GM12878 (cell line): ENCODE data around the gene DIS3L. TPM values are rescaled to one million over a fixed set of nuclear protein-coding genes. Genes with fewer than 3 reads are reported as not detected.

ENCODE experiments used
- ATAC-seq: fragments of 200-7000 bp; cut with Tn5 transposase; 3 replicates; pipeline ENCODE4 v1.9.1; 2020; ENCODE audit warnings: mild to moderate bottlenecking, moderate library complexity
- BruUV-seq: library from RNA; stranded (reverse); fragments of 400-500 nt; replicated peaks from 2 replicates; lab custom pipeline; 2021; lab: Mats Ljungman, UMichigan
- CTCF ChIA-PET: fragments of 300-600 bp; sonication (Branson Sonifier 250); formaldehyde crosslinking; extraction: SDS; loops from one replicate; lab custom pipeline; 2021; ENCODE audit warnings: inconsistent platforms; lab: Yijun Ruan, JAX
- POLR2A ChIA-PET: fragments of 350-600 bp; formaldehyde crosslinking; extraction: SDS; loops from one replicate; lab custom pipeline; 2021; ENCODE audit warnings: inconsistent platforms; lab: Charles Lee
- RAD21 ChIA-PET: fragments of 300-600 bp; sonication (Branson Sonifier 250); formaldehyde crosslinking; loops from one replicate; lab custom pipeline; 2023; ENCODE audit warnings: antibody characterized with exemption; ENCODE audit not compliant: unreplicated experiment; lab: Charles Lee
- SMC1A ChIA-PET: fragments of 300-600 bp; sonication (Branson Sonifier 250); formaldehyde crosslinking; loops from one replicate; lab custom pipeline; 2023; ENCODE audit not compliant: unreplicated experiment, uncharacterized antibody; lab: Charles Lee
- DNase-seq: peaks from one replicate; pipeline ENCODE4 v3.0.0-alpha.2; 2011; ENCODE audit warnings: low read depth, low spot score
- FAIRE-seq: peaks from 3 replicates; lab custom pipeline; 2011; peaks lifted over from hg19 to GRCh38; lab: Jason Lieb, UNC
- H2AFZ ChIP-seq: 2 replicates; pipeline ENCODE4 v1.6.0; 2011; ENCODE audit warnings: low read depth, low read length, control low read depth; ENCODE audit not compliant: control insufficient read depth
- H3K27ac ChIP-seq: 2 replicates; pipeline ENCODE4 v1.5.1; 2011; ENCODE audit warnings: control low read depth; ENCODE audit not compliant: control insufficient read depth, insufficient read depth
- H3K27me3 ChIP-seq, 2 experiments: replicated peaks in 1 of 2; 2 replicates each; pipeline versions ENCODE4 v1.6.0 to v1.6.1; 2011; ENCODE audit warnings: low read length in 1 of 2; ENCODE audit not compliant: control insufficient read depth in 2 of 2, insufficient read depth in 2 of 2
- H3K36me3 ChIP-seq, 2 experiments: 2 replicates each; pipeline ENCODE4 v1.5.1; 2011; ENCODE audit warnings: low read length in 1 of 2; ENCODE audit not compliant: control insufficient read depth in 2 of 2, insufficient read depth in 2 of 2
- H3K4me1 ChIP-seq: 2 replicates; pipeline ENCODE4 v1.6.1; 2011; ENCODE audit warnings: mild to moderate bottlenecking, low read length, moderate library complexity, mixed read lengths; ENCODE audit not compliant: control insufficient read depth, insufficient read depth
- H3K4me2 ChIP-seq: 2 replicates; pipeline ENCODE4 v1.6.0; 2011; ENCODE audit warnings: control low read depth; ENCODE audit not compliant: control insufficient read depth, insufficient read depth
- H3K4me3 ChIP-seq: fragments of 200-600 bp; sonication (generic); 2 replicates; pipeline ENCODE4 v1.5.1; 2016
- H3K79me2 ChIP-seq: 2 replicates; pipeline ENCODE4 v1.6.0; 2011; ENCODE audit warnings: low read length; ENCODE audit not compliant: control insufficient read depth, insufficient read depth
- H3K9ac ChIP-seq: 2 replicates; pipeline ENCODE4 v1.8.0; 2011; ENCODE audit warnings: low read length, control low read depth, mixed read lengths; ENCODE audit not compliant: control insufficient read depth, insufficient read depth
- H3K9me3 ChIP-seq: replicated peaks from 3 replicates; pipeline ENCODE4 v1.5.1; 2011; ENCODE audit warnings: mild to moderate bottlenecking, low read length; ENCODE audit not compliant: control insufficient read depth, insufficient read depth
- H4K20me1 ChIP-seq: 2 replicates; pipeline ENCODE4 v1.6.0; 2011; ENCODE audit not compliant: control insufficient read depth, insufficient read depth
- IKZF2 ChIP-seq, 2 experiments: fragments of 450-650 bp; IDR thresholded peaks; 2 replicates each; pipeline ENCODE4 v1.6.1; 2017; ENCODE audit warnings: mild to moderate bottlenecking in 2 of 2, moderate library complexity in 2 of 2
- MEF2A ChIP-seq: IDR thresholded peaks from 2 replicates; pipeline ENCODE4 v1.6.1; 2011; ENCODE audit warnings: low read depth, mild to moderate bottlenecking, low read length, moderate library complexity; ENCODE audit not compliant: insufficient read depth
- RELA ChIP-seq: fragments of 450-650 bp; IDR thresholded peaks from 2 replicates; pipeline ENCODE4 v1.8.0; 2014; ENCODE audit warnings: borderline replicate concordance; ENCODE audit not compliant: partially characterized antibody
- SMAD5 ChIP-seq: IDR thresholded peaks from 2 replicates; pipeline ENCODE4 v1.6.1; 2016; ENCODE audit warnings: antibody characterized with exemption, low read depth
- SP1 ChIP-seq: IDR thresholded peaks from one replicate; pipeline ENCODE4 v1.6.1; 2011; ENCODE audit warnings: low read depth, low read length
- SUPT20H ChIP-seq: IDR thresholded peaks from 2 replicates; pipeline ENCODE4 v1.6.1; 2011; ENCODE audit warnings: low read depth, mild to moderate bottlenecking, low read length, moderate library complexity, borderline replicate concordance; ENCODE audit not compliant: control insufficient read depth
- ZNF274 ChIP-seq: IDR thresholded peaks from one replicate; pipeline ENCODE4 v1.8.0; 2011; ENCODE audit not compliant: insufficient read length, insufficient read depth
- WGBS: methylation state at CpG from one replicate; pipeline ENCODE4 v1.1.6; 2016; ENCODE audit warnings: low lambda C conversion rate; ENCODE audit not compliant: insufficient replicate concordance, insufficient coverage; ENCODE audit errors: missing lambda C conversion rate; 5-methylcytosine and 5-hydroxymethylcytosine counted together
- in situ Hi-C: fragments of 300-500 bp; cut with MboI; formaldehyde crosslinking; loops from 9 replicates; pipeline ENCODE4 v1.14.3; 2018; ENCODE audit warnings: mixed read lengths
- intact Hi-C: fragments of 100-400 bp; cut with micrococcal nuclease; formaldehyde crosslinking; loops from one replicate; pipeline ENCODE4 v1.14.2; 2022; ENCODE audit not compliant: unreplicated experiment
- polyA plus RNA-seq, 11 experiments: library from polyadenylated mRNA; depleted of rRNA in 4 of 11; unstranded in 6 of 11; stranded (reverse) in 5 of 11; fragments of >200 nt; fragmentation: Nextera tagmentation in 4 of 11; fragmentation: Illumina TruSeq in 1 of 11; extraction: Ambion mirVana in 4 of 11; extraction: Trizol in 1 of 11; gene quantifications; 1 replicate in 1 of 11; 2 replicates in 10 of 11; pipeline versions ENCODE4 v1.2.1 to v1.2.3, GENCODE V29; 2011 to 2016; ENCODE audit warnings: inconsistent platforms in 2 of 11, missing spikeins in 2 of 11, low read depth in 1 of 11
- total RNA-seq, 4 experiments: library from RNA; depleted of rRNA in 3 of 4; stranded (reverse); fragments of >200 nt in 3 of 4; fragmentation: Illumina TruSeq in 1 of 4; extraction: Trizol in 1 of 4; gene quantifications; 2 replicates each; pipeline versions ENCODE4 v1.2.1 to v1.2.3, GENCODE V29; 2013 to 2021

The DIS3L gene
- total and polyA plus RNA-seq, 10 of the 15 experiments (the other 5 are each of a cell fraction or from before 2014, with no cell fraction given): 7.6 to 33.7 (median 25.5) TPM

DNA sequence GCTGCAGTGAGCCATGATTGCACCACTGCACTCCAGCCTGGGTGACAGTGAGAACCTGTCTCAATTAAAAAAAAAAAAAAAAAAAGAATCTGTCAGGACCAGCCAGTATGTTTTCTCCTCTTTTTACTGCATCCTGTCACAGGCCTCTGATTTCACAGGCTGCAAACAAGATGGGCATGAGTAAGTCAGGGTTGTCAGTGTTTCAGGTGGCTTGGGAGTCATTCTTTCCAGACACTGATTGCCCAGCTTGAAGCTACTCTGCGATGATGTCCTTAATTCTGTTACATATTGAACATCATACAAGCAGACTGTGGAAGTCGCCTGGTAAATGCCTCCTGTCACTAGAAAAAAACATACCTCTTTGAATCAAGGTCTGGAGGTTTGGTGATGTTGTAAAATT, 18.8 kb downstream of the DIS3L start:
- no TSS peak for BruUV-seq
- SMC1A ChIA-PET: interaction anchor here (1.1 kb wide), 1 partner anchor 14 kb away, joined by 3 read pairs; no protein-coding TSS in a partner anchor
- Histone ChIP-seq H4K20me1 (no peaks in the 10 kb centered on the region), H3K27me3 (no peaks in the 10 kb centered on the region), H3K36me3 (peaks cover 7 to 20% of the 10 kb centered on the region in 2 experiments; a peak in 3 of 4 replicates), H2AFZ (no peak overlapping the region), H3K4me1 (no peaks in the 10 kb centered on the region), H3K9me3 (no peaks in the 10 kb centered on the region), H3K4me3 (no peak overlapping the region), H3K27ac (no peak overlapping the region), H3K9ac (no peak overlapping the region), H3K79me2 (no peaks in the 10 kb centered on the region), H3K4me2 (no peak overlapping the region)
- no peak for ATAC-seq
- CTCF ChIA-PET: interaction anchor here (1.4 kb wide), 1 partner anchor 9 kb away, joined by 5 read pairs; no protein-coding TSS in a partner anchor
- intact Hi-C loops (no loop called here), in situ Hi-C loops (no loop called here)
- POLR2A ChIA-PET: no interaction called here
- 98% methylated on average over 2 of the region's 2 CpGs for WGBS
- RAD21 ChIA-PET: no interaction called here
- TF ChIP-seq RELA (no peak), SMAD5 (no peak), IKZF2 (IDR thresholded peaks at IDR 0.05) (no peak), SUPT20H (no peak)
- DNase-seq: no peak
- FAIRE-seq: no peak

DNA sequence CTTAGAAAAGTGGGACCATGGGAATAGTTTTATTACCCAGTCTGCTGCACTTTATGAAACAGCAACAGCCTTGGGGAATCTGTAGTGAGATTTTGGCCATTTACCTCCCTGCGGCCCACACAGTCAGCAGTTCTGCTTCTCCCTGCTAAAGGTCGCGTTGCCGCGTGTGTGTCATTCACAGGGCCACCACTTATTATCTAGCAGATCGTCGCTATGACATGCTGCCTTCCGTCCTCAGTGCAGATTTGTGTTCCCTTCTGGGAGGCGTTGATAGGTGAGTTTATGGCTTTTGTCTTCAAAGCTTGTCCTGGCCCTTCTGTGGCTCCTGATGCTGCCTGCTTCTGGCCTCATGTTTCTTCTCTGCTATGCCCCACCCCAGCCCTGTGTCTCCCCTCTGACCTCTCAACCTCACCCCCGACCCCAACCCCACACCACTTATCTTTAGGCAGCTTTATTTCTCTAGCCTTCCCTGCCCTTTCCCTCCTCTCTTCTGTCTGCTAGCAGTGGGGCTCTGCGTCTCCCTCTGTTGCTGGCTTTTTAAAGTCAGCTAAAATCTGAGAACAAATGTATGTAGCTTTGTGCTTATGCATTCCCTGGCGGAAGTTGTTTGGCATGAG, 30.1 kb downstream of the DIS3L start:
- FAIRE-seq (no peak), ATAC-seq (no peak), DNase-seq (no peak)
- Histone ChIP-seq H3K27me3 (no peaks in the 10 kb centered on the region), H3K27ac (no peak overlapping the region), H2AFZ (no peak overlapping the region), H3K4me2 (no peak overlapping the region), H4K20me1 (no peaks in the 10 kb centered on the region), H3K9me3 (no peaks in the 10 kb centered on the region), H3K79me2 (no peaks in the 10 kb centered on the region), H3K4me1 (no peaks in the 10 kb centered on the region), H3K9ac (no peak overlapping the region), H3K4me3 (no peak overlapping the region), H3K36me3 (peaks cover 8 to 20% of the 10 kb centered on the region in 2 experiments)
- intact Hi-C loops (no loop called here), in situ Hi-C loops (no loop called here)
- RAD21 ChIA-PET: no interaction called here
- 95% methylated on average over 12 of the region's 12 CpGs for WGBS
- POLR2A ChIA-PET: no interaction called here
- BruUV-seq: no TSS peak
- CTCF ChIA-PET: interaction anchor here (1.5 kb wide), 1 partner anchor 35 kb away, joined by 3 read pairs; no protein-coding TSS in a partner anchor
- no peak for TF ChIP-seq MEF2A
- TF ChIP-seq ZNF274: no peak
- TF ChIP-seq SP1: no peak
- TF ChIP-seq, all 136 proteins: peak for 0
- SMC1A ChIA-PET: interaction anchor here (0.6 to 1.0 kb wide), 2 partner anchors 21 to 63 kb away, joined by 3 to 5 read pairs; partner anchors contain the start of gene MAP2K1
